ENCODE results near the gene AMBRA1.

GRCh38 chr11:46374815-46375214, 219.0 kb downstream of the AMBRA1 start:
- TF ChIP-seq CTCF (IDR thresholded peaks at IDR 0.05; ENCODE audit: borderline replicate concordance, extremely low read depth, low read length, poor library complexity, severe bottlenecking) (no peak), EZH2 (IDR thresholded peaks at IDR 0.05; ENCODE audit: borderline replicate concordance, low read depth, low read length, severe bottlenecking) (no peak)
